HG02973 (cell line): ENCODE results near the gene CTBP2.

Experiments used
- ATAC-seq: cut with Tn5 transposase; IDR thresholded peaks from one replicate; pipeline ENCODE4 v1.9.1; 2021; ENCODE audit warnings: moderate library complexity; ENCODE audit not compliant: unreplicated experiment

CTBP2 gene

GRCh38 chr10:124952123-124952522 is 208.2 kb downstream of the CTBP2 start:
- no peak for ATAC-seq

- ATAC-seq = no peak
These were observed 210.8 kb downstream of the CTBP2 start for GRCh38 chr10:124949543-124949942.

- no peak for ATAC-seq
These were observed 213.4 kb downstream of the CTBP2 start for GRCh38 chr10:124946945-124947344.

GRCh38 chr10:124944982-124945381 is 215.4 kb downstream of the CTBP2 start:
- no peak for ATAC-seq

GRCh38 chr10:124943301-124944092 is 216.9 kb downstream of the CTBP2 start:
- ATAC-seq = no peak

- ATAC-seq = no peak
These were observed 217.8 kb downstream of the CTBP2 start for GRCh38 chr10:124942317-124943169.

GRCh38 chr10:124941823-124942222 is 218.5 kb downstream of the CTBP2 start, which contains the start of gene ZRANB1:
ZRANB1 (plus strand) TSS chr10:124942123; CDS start chr10:124942494, 371 bp downstream.
- ATAC-seq = no peak

GRCh38 chr10:124939290-124939689 is 221.1 kb downstream of the CTBP2 start:
- no peak for ATAC-seq

GRCh38 chr10:124936813-124937212 is 223.6 kb downstream of the CTBP2 start:
- no peak for ATAC-seq

GRCh38 chr10:124935946-124936345 is 224.4 kb downstream of the CTBP2 start:
- ATAC-seq = no peak
